Measurements from ENCODE around the gene ECE1. TPM values are rescaled to one million over a fixed set of nuclear protein-coding genes. Genes with fewer than 3 reads are reported as not detected.

ECE1 gene
- total RNA-seq, 1 donor from 2014 or later, result 217 TPM

- no peaks in the 10 kb centered on the region for H3K27me3 Mint-ChIP-seq
- no peak overlapping the region for H3K4me3 Mint-ChIP-seq (ENCODE audit: low read depth)
- peaks cover 3% of the 10 kb centered on the region for H3K36me3 Mint-ChIP-seq (ENCODE audit: insufficient read depth)
- peak overlapping the region; percentile 73 for H3K27ac Mint-ChIP-seq
- no peaks in the 10 kb centered on the region for H3K9me3 Mint-ChIP-seq (ENCODE audit: low read depth)
- TF ChIP-seq, protein P1, sequence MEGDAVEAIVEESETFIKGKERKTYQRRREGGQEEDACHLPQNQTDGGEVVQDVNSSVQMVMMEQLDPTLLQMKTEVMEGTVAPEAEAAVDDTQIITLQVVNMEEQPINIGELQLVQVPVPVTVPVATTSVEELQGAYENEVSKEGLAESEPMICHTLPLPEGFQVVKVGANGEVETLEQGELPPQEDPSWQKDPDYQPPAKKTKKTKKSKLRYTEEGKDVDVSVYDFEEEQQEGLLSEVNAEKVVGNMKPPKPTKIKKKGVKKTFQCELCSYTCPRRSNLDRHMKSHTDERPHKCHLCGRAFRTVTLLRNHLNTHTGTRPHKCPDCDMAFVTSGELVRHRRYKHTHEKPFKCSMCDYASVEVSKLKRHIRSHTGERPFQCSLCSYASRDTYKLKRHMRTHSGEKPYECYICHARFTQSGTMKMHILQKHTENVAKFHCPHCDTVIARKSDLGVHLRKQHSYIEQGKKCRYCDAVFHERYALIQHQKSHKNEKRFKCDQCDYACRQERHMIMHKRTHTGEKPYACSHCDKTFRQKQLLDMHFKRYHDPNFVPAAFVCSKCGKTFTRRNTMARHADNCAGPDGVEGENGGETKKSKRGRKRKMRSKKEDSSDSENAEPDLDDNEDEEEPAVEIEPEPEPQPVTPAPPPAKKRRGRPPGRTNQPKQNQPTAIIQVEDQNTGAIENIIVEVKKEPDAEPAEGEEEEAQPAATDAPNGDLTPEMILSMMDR (IDR thresholded peaks at IDR 0.05; ENCODE audit: unreplicated experiment), result no peak
- DNase-seq (ENCODE audit: low spot score, unreplicated experiment), result no peak
- peaks cover 21% of the 10 kb centered on the region for H3K4me1 Mint-ChIP-seq (ENCODE audit: low read depth)
These were observed 18.1 kb upstream of the ECE1 start for GRCh38 chr1:21308330-21308729.

GRCh38 chr1:21307663-21308305 is 17.5 kb upstream of the ECE1 start:
- no peak for DNase-seq (ENCODE audit: low spot score, unreplicated experiment)
- Mint-ChIP-seq H3K27ac (peak overlapping the region; percentile 73), H3K4me1 (ENCODE audit: low read depth) (peaks cover 20% of the 10 kb centered on the region), H3K27me3 (no peaks in the 10 kb centered on the region), H3K4me3 (ENCODE audit: low read depth) (no peak overlapping the region), H3K9me3 (ENCODE audit: low read depth) (no peaks in the 10 kb centered on the region), H3K36me3 (ENCODE audit: insufficient read depth) (peaks cover 3% of the 10 kb centered on the region)
- TF ChIP-seq, protein P1 (IDR thresholded peaks at IDR 0.05; ENCODE audit: unreplicated experiment), result no peak

DNA sequence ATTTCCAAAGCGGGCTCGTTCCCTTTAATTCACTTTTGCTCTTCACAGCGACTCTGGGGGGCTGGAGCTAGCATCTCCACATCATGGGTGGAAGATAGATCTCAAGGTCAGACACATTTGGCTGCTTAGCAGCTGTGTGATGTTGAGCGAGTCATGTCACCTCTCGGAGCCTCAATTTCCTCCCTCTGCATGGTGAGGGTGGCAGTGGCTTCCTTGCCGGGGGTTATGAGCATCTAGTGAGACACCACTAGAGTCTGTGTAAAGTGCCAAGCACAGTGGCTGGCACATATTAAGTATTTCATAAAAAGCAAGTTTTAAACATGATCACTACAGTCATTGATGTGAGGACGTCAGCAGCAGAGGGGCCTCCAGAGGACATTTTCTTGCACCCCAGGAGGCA is 16.9 kb upstream of the ECE1 start:
- no peak overlapping the region for H3K27ac Mint-ChIP-seq
- H3K4me1 Mint-ChIP-seq (ENCODE audit: low read depth), result peaks cover 22% of the 10 kb centered on the region
- H3K27me3 Mint-ChIP-seq, result no peaks in the 10 kb centered on the region
- H3K4me3 Mint-ChIP-seq (ENCODE audit: low read depth), result no peak overlapping the region
- TF ChIP-seq, protein P1 (IDR thresholded peaks at IDR 0.05; ENCODE audit: unreplicated experiment), result no peak
- no peaks in the 10 kb centered on the region for H3K9me3 Mint-ChIP-seq (ENCODE audit: low read depth)
- no peak for DNase-seq (ENCODE audit: low spot score, unreplicated experiment)
- H3K36me3 Mint-ChIP-seq (ENCODE audit: insufficient read depth), result peaks cover 3% of the 10 kb centered on the region

DNA sequence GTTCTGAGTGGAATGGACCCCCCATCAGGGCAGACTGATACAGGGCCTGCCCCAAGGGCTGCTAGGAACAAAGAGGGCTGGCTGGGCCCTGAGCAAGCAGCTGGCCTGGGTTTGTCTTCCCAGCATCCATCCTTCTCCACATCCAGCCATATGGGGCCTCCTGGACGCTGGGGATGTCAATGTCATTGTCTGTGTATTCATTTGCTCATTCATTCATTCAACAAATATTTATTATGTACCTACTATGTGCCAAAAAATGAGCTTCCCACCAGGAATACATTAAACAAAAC is 15.6 kb upstream of the ECE1 start:
- no peaks in the 10 kb centered on the region for H3K27me3 Mint-ChIP-seq
- TF ChIP-seq, protein P1 (IDR thresholded peaks at IDR 0.05; ENCODE audit: unreplicated experiment), result no peak
- H3K4me3 Mint-ChIP-seq (ENCODE audit: low read depth), result no peak overlapping the region
- peaks cover 24% of the 10 kb centered on the region for H3K4me1 Mint-ChIP-seq (ENCODE audit: low read depth)
- no peak for DNase-seq (ENCODE audit: low spot score, unreplicated experiment)
- H3K9me3 Mint-ChIP-seq (ENCODE audit: low read depth), result no peaks in the 10 kb centered on the region
- H3K36me3 Mint-ChIP-seq (ENCODE audit: insufficient read depth), result peaks cover 3% of the 10 kb centered on the region
- no peak overlapping the region for H3K27ac Mint-ChIP-seq

- Mint-ChIP-seq H3K9me3 (ENCODE audit: low read depth) (no peaks in the 10 kb centered on the region), H3K4me1 (ENCODE audit: low read depth) (peaks cover 20% of the 10 kb centered on the region), H3K4me3 (ENCODE audit: low read depth) (no peak overlapping the region), H3K27ac (no peak overlapping the region), H3K36me3 (ENCODE audit: insufficient read depth) (peaks cover 1% of the 10 kb centered on the region), H3K27me3 (no peaks in the 10 kb centered on the region)
- TF ChIP-seq, protein P1 (IDR thresholded peaks at IDR 0.05; ENCODE audit: unreplicated experiment), result no peak
- DNase-seq (ENCODE audit: low spot score, unreplicated experiment), result no peak
These were observed 15.1 kb upstream of the ECE1 start for GRCh38 chr1:21305155-21305899.

All from progenitor cell of endocrine pancreas (in vitro differentiated cells).